GM12892 (cell line): ENCODE measurements around the gene LHFPL2.

ENCODE experiments used
- DNase-seq: peaks from one replicate; pipeline ENCODE4 v3.0.0; 2011; ENCODE audit not compliant: insufficient read length
- FAIRE-seq: peaks from 2 replicates; lab custom pipeline; 2011; peaks lifted over from hg19 to GRCh38; lab: Jason Lieb, UNC
- POLR2A ChIP-seq: IDR thresholded peaks from 2 replicates; pipeline ENCODE4 v1.6.1; 2011; ENCODE audit warnings: low read depth, low read length, control low read depth
- POLR2AphosphoS5 ChIP-seq: IDR thresholded peaks from 2 replicates; pipeline ENCODE4 v1.6.1; 2011; ENCODE audit warnings: low read depth, low read length, control low read depth
- TAF1 ChIP-seq: IDR thresholded peaks from 2 replicates; pipeline ENCODE4 v1.6.1; 2011; ENCODE audit warnings: low read depth, mild to moderate bottlenecking, control low read depth, low read length, borderline replicate concordance

LHFPL2 gene

GRCh38 chr5:78540335-78541085, 108.1 kb downstream of the LHFPL2 start:
- DNase-seq (no peak), FAIRE-seq (no peak)
- TF ChIP-seq POLR2AphosphoS5 (no peak), TAF1 (no peak), POLR2A (no peak)

GRCh38 chr5:78538240-78538850, 110.2 kb downstream of the LHFPL2 start:
- TF ChIP-seq TAF1 = no peak
- TF ChIP-seq POLR2A = no peak
- DNase-seq (no peak), FAIRE-seq (peak; percentile 65)

- peak; percentile 70 for FAIRE-seq
- no peak for DNase-seq
- TF ChIP-seq TAF1 (no peak), POLR2A (no peak), POLR2AphosphoS5 (no peak)
Measured at GRCh38 chr5:78537821-78538220, 110.8 kb downstream of the LHFPL2 start.

- DNase-seq (no peak), FAIRE-seq (no peak)
- TF ChIP-seq TAF1 (no peak), POLR2AphosphoS5 (no peak), POLR2A (no peak)
Measured at GRCh38 chr5:78537411-78537810, 111.2 kb downstream of the LHFPL2 start.

- TF ChIP-seq TAF1 (no peak), POLR2AphosphoS5 (no peak), POLR2A (no peak)
- DNase-seq (no peak), FAIRE-seq (no peak)
Measured at GRCh38 chr5:78536661-78537196, 111.8 kb downstream of the LHFPL2 start.

GRCh38 chr5:78534905-78535200, 113.7 kb downstream of the LHFPL2 start:
- no peak for DNase-seq
- no peak for FAIRE-seq
- TF ChIP-seq POLR2AphosphoS5 (no peak), TAF1 (no peak), POLR2A (no peak)

GRCh38 chr5:78534148-78534904, 114.2 kb downstream of the LHFPL2 start:
- TF ChIP-seq POLR2AphosphoS5 = no peak
- DNase-seq (no peak), FAIRE-seq (no peak)

- DNase-seq = no peak
- TF ChIP-seq POLR2A (no peak), TAF1 (no peak), POLR2AphosphoS5 (no peak)
- no peak for FAIRE-seq
Measured at GRCh38 chr5:78533356-78533755, 115.2 kb downstream of the LHFPL2 start.

GRCh38 chr5:78530342-78531096, 118.1 kb downstream of the LHFPL2 start:
- DNase-seq (no peak), FAIRE-seq (peak; percentile 38)
- no peak for TF ChIP-seq POLR2A
- no peak for TF ChIP-seq TAF1
- no peak for TF ChIP-seq POLR2AphosphoS5

GRCh38 chr5:78527925-78528324, 120.6 kb downstream of the LHFPL2 start:
- FAIRE-seq (no peak), DNase-seq (no peak)
- no peak for TF ChIP-seq POLR2AphosphoS5
- TF ChIP-seq TAF1 = no peak
- TF ChIP-seq POLR2A = no peak

- no peak for TF ChIP-seq POLR2AphosphoS5
- TF ChIP-seq POLR2A = no peak
- no peak for TF ChIP-seq TAF1
- no peak for FAIRE-seq
Measured at GRCh38 chr5:78527054-78527859, 121.3 kb downstream of the LHFPL2 start.

GRCh38 chr5:78526049-78526525, 122.5 kb downstream of the LHFPL2 start:
- FAIRE-seq = peak; percentile 61
- no peak for DNase-seq
- no peak for TF ChIP-seq POLR2A
- TF ChIP-seq TAF1 = no peak
- TF ChIP-seq POLR2AphosphoS5 = no peak

More at GRCh38 chr5:78527054-78527859, 121.3 kb downstream of the LHFPL2 start:
- no peak for DNase-seq
